Measurements from ENCODE around the gene CADPS.

CADPS gene

GRCh38 chr3:62676689-62677271 is 198.4 kb downstream of the CADPS start:
- TF ChIP-seq EZH2phosphoT487 (IDR thresholded peaks at IDR 0.05; ENCODE audit: borderline replicate concordance) (no peak), CTCF (conservative IDR thresholded peaks at IDR 0.05; ENCODE audit: low read length) (no peak)

DNA sequence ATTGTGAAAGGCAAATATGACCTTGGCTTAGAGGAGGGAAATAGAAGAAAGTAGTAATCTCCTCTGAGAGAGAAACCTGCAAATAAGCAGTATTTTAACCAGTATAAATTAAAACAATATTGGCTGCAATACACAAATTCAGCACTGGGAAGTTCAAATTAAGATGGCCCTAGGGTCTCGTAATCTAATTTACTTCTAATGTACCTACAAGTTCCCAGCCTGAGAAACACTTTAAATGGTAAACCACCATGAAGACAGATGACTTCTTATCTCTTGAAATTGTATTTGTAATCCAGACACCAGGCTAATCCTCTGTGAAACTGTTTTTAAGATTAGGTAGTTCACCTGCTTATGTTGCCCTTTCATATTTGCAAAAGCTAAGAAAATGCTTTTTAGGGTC is 199.7 kb downstream of the CADPS start:
- H3K9me3 ChIP-seq (ENCODE audit: insufficient read depth, low read depth, low read length): no peaks in the 10 kb centered on the region
- H3K79me2 ChIP-seq (ENCODE audit: insufficient read depth, low read length): no peaks in the 10 kb centered on the region
- no peaks in the 10 kb centered on the region for H3F3A ChIP-seq (ENCODE audit: low read depth)
- no peaks in the 10 kb centered on the region for H3K4me1 ChIP-seq (ENCODE audit: insufficient read depth, low read length, poor library complexity, severe bottlenecking)
- no peak overlapping the region for H3K4me3 ChIP-seq (ENCODE audit: low read length, poor library complexity, severe bottlenecking)
- H4K20me1 ChIP-seq (ENCODE audit: insufficient read depth, low read length, poor library complexity, severe bottlenecking): no peaks in the 10 kb centered on the region
- H3K9me2 ChIP-seq (replicated peaks; ENCODE audit: low read depth, low read length): no peaks in the 10 kb centered on the region
- H3K9ac ChIP-seq (ENCODE audit: low read depth, low read length, poor library complexity, severe bottlenecking): no peak overlapping the region
- H3K36me3 ChIP-seq (ENCODE audit: insufficient read depth, low read length): no peaks in the 10 kb centered on the region
- TF ChIP-seq CTCF (conservative IDR thresholded peaks at IDR 0.05; ENCODE audit: low read length): no peak
- no peak for TF ChIP-seq EZH2phosphoT487 (IDR thresholded peaks at IDR 0.05; ENCODE audit: borderline replicate concordance)
- no peak overlapping the region for H3K4me2 ChIP-seq (ENCODE audit: low read depth, low read length, poor library complexity, severe bottlenecking)
- H3K27me3 ChIP-seq (ENCODE audit: insufficient read depth, low read length, poor library complexity, severe bottlenecking): peaks cover 5% of the 10 kb centered on the region
- H2AFZ ChIP-seq (ENCODE audit: low read length): no peak overlapping the region

More at GRCh38 chr3:62676689-62677271, 198.4 kb downstream of the CADPS start:
- Histone ChIP-seq H3K4me3 (ENCODE audit: low read length, poor library complexity, severe bottlenecking) (no peak overlapping the region), H4K20me1 (ENCODE audit: insufficient read depth, low read length, poor library complexity, severe bottlenecking) (no peaks in the 10 kb centered on the region), H3F3A (ENCODE audit: low read depth) (no peaks in the 10 kb centered on the region), H3K4me1 (ENCODE audit: insufficient read depth, low read length, poor library complexity, severe bottlenecking) (no peaks in the 10 kb centered on the region), H3K79me2 (ENCODE audit: insufficient read depth, low read length) (no peaks in the 10 kb centered on the region), H3K4me2 (ENCODE audit: low read depth, low read length, poor library complexity, severe bottlenecking) (no peak overlapping the region), H3K36me3 (ENCODE audit: insufficient read depth, low read length) (no peaks in the 10 kb centered on the region), H3K9ac (ENCODE audit: low read depth, low read length, poor library complexity, severe bottlenecking) (no peak overlapping the region), H3K27me3 (ENCODE audit: insufficient read depth, low read length, poor library complexity, severe bottlenecking) (peaks cover 5% of the 10 kb centered on the region), H2AFZ (ENCODE audit: low read length) (no peak overlapping the region), H3K9me3 (ENCODE audit: insufficient read depth, low read depth, low read length) (no peaks in the 10 kb centered on the region), H3K9me2 (replicated peaks; ENCODE audit: low read depth, low read length) (no peaks in the 10 kb centered on the region)

- no peak overlapping the region for H3K4me2 ChIP-seq (ENCODE audit: low read depth, low read length, poor library complexity, severe bottlenecking)
- H3F3A ChIP-seq (ENCODE audit: low read depth): no peaks in the 10 kb centered on the region
- H3K4me3 ChIP-seq (ENCODE audit: low read length, poor library complexity, severe bottlenecking): no peak overlapping the region
- peaks cover 5% of the 10 kb centered on the region for H3K27me3 ChIP-seq (ENCODE audit: insufficient read depth, low read length, poor library complexity, severe bottlenecking)
- H4K20me1 ChIP-seq (ENCODE audit: insufficient read depth, low read length, poor library complexity, severe bottlenecking): no peaks in the 10 kb centered on the region
- H3K9me3 ChIP-seq (ENCODE audit: insufficient read depth, low read depth, low read length): no peaks in the 10 kb centered on the region
- TF ChIP-seq EZH2phosphoT487 (IDR thresholded peaks at IDR 0.05; ENCODE audit: borderline replicate concordance) (no peak), CTCF (conservative IDR thresholded peaks at IDR 0.05; ENCODE audit: low read length) (no peak)
- H3K9me2 ChIP-seq (replicated peaks; ENCODE audit: low read depth, low read length): no peaks in the 10 kb centered on the region
- no peak overlapping the region for H2AFZ ChIP-seq (ENCODE audit: low read length)
- no peaks in the 10 kb centered on the region for H3K4me1 ChIP-seq (ENCODE audit: insufficient read depth, low read length, poor library complexity, severe bottlenecking)
- H3K9ac ChIP-seq (ENCODE audit: low read depth, low read length, poor library complexity, severe bottlenecking): no peak overlapping the region
- no peaks in the 10 kb centered on the region for H3K36me3 ChIP-seq (ENCODE audit: insufficient read depth, low read length)
- H3K79me2 ChIP-seq (ENCODE audit: insufficient read depth, low read length): no peaks in the 10 kb centered on the region
These were observed 202.3 kb downstream of the CADPS start for GRCh38 chr3:62672988-62673313.

Measured in Loucy (cell line).